Neural cell (in vitro differentiated cells): ENCODE data around the gene HIGD1C. TPM values are rescaled to one million over a fixed set of nuclear protein-coding genes. Genes with fewer than 3 reads are reported as not detected.

Source experiments
- H2AFZ ChIP-seq: fragments of 200-600, 300-800 bp; sonication (generic), shearing (Covaris generic); 2 replicates; pipeline ENCODE4 v1.6.0; 2014; ENCODE audit warnings: low read depth, mild to moderate bottlenecking, antibody characterized with exemption, low read length, moderate library complexity
- H3F3A ChIP-seq: fragments of 200-600 bp; shearing (Covaris generic); 2 replicates; pipeline ENCODE4 v1.6.1; 2016; ENCODE audit warnings: mild to moderate bottlenecking, moderate library complexity, mixed read lengths, antibody characterized with exemption, low read length; ENCODE audit not compliant: insufficient read depth, poor library complexity, severe bottlenecking
- H3K27ac ChIP-seq: fragments of 200-600, 300-800 bp; sonication (generic), shearing (Covaris generic); 2 replicates; pipeline ENCODE4 v1.5.1; 2014; ENCODE audit warnings: mild to moderate bottlenecking, low read length, moderate library complexity
- H3K27me3 ChIP-seq: fragments of 300-800, 200-600 bp; sonication (generic), shearing (Covaris generic); 2 replicates; pipeline ENCODE4 v1.6.0; 2014; ENCODE audit warnings: mild to moderate bottlenecking, low read depth, low read length, moderate library complexity; ENCODE audit not compliant: insufficient read depth
- H3K36me3 ChIP-seq: fragments of 300-800, 200-600 bp; sonication (generic), shearing (Covaris generic); 2 replicates; pipeline ENCODE4 v1.5.1; 2014; ENCODE audit warnings: mild to moderate bottlenecking, antibody characterized with exemption, low read length, moderate library complexity; ENCODE audit not compliant: insufficient read depth
- H3K4me2 ChIP-seq: fragments of 300-800, 200-600 bp; sonication (generic), shearing (Covaris generic); 2 replicates; pipeline ENCODE4 v1.6.0; 2014; ENCODE audit warnings: mild to moderate bottlenecking, low read length
- H3K4me3 ChIP-seq: fragments of 300-800, 200-600 bp; sonication (generic), shearing (Covaris generic); 2 replicates; pipeline ENCODE4 v1.5.1; 2014; ENCODE audit warnings: mild to moderate bottlenecking, low read length, moderate library complexity
- H3K79me2 ChIP-seq: fragments of 200-600 bp; shearing (Covaris generic); replicated peaks from 2 replicates; pipeline ENCODE4 v1.6.0; 2014; ENCODE audit warnings: mild to moderate bottlenecking, low read length, moderate library complexity; ENCODE audit not compliant: insufficient read depth
- H3K9ac ChIP-seq: fragments of 300-800, 200-600 bp; sonication (generic), shearing (Covaris generic); 2 replicates; pipeline ENCODE4 v1.6.1; 2016; ENCODE audit warnings: mild to moderate bottlenecking, low read length, mixed read lengths
- H3K9me2 ChIP-seq: fragments of 200-600 bp; shearing (Covaris generic); 2 replicates; pipeline ENCODE4 v1.6.1; 2016; ENCODE audit warnings: mild to moderate bottlenecking, low read length, mixed read lengths; ENCODE audit not compliant: insufficient read depth
- H3K9me3 ChIP-seq: fragments of 200-600, 300-800 bp; sonication (generic), shearing (Covaris generic); 2 replicates; pipeline ENCODE4 v1.6.1; 2016; ENCODE audit warnings: mild to moderate bottlenecking, mixed run types, low read length, moderate library complexity, mixed read lengths
- H4K20me1 ChIP-seq: fragments of 200-600 bp; shearing (Covaris generic); 2 replicates; pipeline ENCODE4 v1.6.1; 2016; ENCODE audit warnings: mild to moderate bottlenecking, mixed run types; ENCODE audit not compliant: insufficient read depth
- EP300 ChIP-seq: fragments of 450-650 bp; conservative IDR thresholded peaks from 2 replicates; pipeline ENCODE4 v1.6.1; 2014; ENCODE audit warnings: antibody characterized with exemption, mild to moderate bottlenecking, moderate library complexity; ENCODE audit not compliant: poor library complexity, severe bottlenecking
- EZH2 ChIP-seq: fragments of 200-600, 300-800 bp; shearing (Covaris generic), sonication (generic); IDR thresholded peaks from 2 replicates; pipeline ENCODE4 v1.6.1; 2014; ENCODE audit warnings: antibody characterized with exemption, low read length, borderline replicate concordance, mild to moderate bottlenecking; ENCODE audit not compliant: insufficient read depth, poor library complexity, severe bottlenecking
- MXI1 ChIP-seq: fragments of 450-650 bp; conservative IDR thresholded peaks from 2 replicates; pipeline ENCODE4 v1.6.1; 2014; ENCODE audit warnings: antibody characterized with exemption, mild to moderate bottlenecking; ENCODE audit not compliant: poor library complexity, severe bottlenecking
- POLR2AphosphoS5 ChIP-seq: IDR thresholded peaks from 2 replicates; pipeline ENCODE4 v1.6.1; 2012
- RAD21 ChIP-seq: fragments of 450-650 bp; conservative IDR thresholded peaks from 2 replicates; pipeline ENCODE4 v1.6.1; 2014; ENCODE audit warnings: antibody characterized with exemption, mild to moderate bottlenecking, moderate library complexity
- SMC3 ChIP-seq: fragments of 450-650 bp; conservative IDR thresholded peaks from 2 replicates; pipeline ENCODE4 v1.6.1; 2014; ENCODE audit warnings: antibody characterized with exemption, mild to moderate bottlenecking, moderate library complexity; ENCODE audit not compliant: poor library complexity
- TAF1 ChIP-seq: IDR thresholded peaks from 2 replicates; pipeline ENCODE4 v1.6.1; 2012; ENCODE audit warnings: low read depth
- polyA plus RNA-seq: library from polyadenylated mRNA; depleted of rRNA; stranded (reverse); fragments of >200 nt; gene quantifications from 2 replicates; pipeline ENCODE4 v1.2.3, GENCODE V29; 2014
- TF ChIP-seq, protein P1 (sequence below): IDR thresholded peaks from 2 replicates; pipeline ENCODE4 v1.6.1; 2012; ENCODE audit warnings: borderline replicate concordance
- TF ChIP-seq, protein P2 (sequence below): fragments of 450-650 bp; IDR thresholded peaks from 2 replicates; pipeline ENCODE4 v1.5.1; 2014; ENCODE audit warnings: antibody characterized with exemption, mild to moderate bottlenecking, moderate library complexity; ENCODE audit not compliant: poor library complexity, severe bottlenecking

HIGD1C gene
- polyA plus RNA-seq, 1 donor from 2014 or later: not detected

DNA sequence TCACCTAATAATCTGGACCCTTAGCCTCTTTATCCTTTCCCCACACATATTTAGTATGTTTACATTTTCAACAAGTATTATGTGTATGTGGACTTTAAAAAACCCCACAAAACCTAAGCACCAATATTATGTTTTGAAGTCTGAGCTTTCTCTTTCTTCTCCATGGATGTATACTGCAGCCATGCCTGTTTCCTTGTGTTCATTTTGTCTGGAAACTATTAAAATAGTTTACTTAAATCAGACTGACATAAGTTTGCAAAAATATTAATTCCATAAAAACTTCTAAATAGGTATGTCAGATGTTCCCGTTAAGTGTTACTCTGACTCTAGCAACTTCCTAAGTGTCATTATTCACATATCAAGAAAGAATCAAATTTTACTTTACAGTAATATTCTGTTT is 2.9 kb downstream of the HIGD1C start:
- Histone ChIP-seq H2AFZ (no peak overlapping the region), H3K27me3 (no peaks in the 10 kb centered on the region), H3K9me3 (peaks cover 2% of the 10 kb centered on the region), H3K36me3 (no peaks in the 10 kb centered on the region), H3K27ac (no peak overlapping the region), H4K20me1 (no peaks in the 10 kb centered on the region), H3K4me2 (no peak overlapping the region), H3K4me3 (no peak overlapping the region), H3K79me2 (no peaks in the 10 kb centered on the region), H3K9ac (no peak overlapping the region), H3K9me2 (no peaks in the 10 kb centered on the region), H3F3A (no peaks in the 10 kb centered on the region)
- TF ChIP-seq MXI1 (no peak), EP300 (no peak), SMC3 (no peak), POLR2AphosphoS5 (no peak), TAF1 (no peak), EZH2 (no peak), RAD21 (no peak)
- TF ChIP-seq, protein P1, sequence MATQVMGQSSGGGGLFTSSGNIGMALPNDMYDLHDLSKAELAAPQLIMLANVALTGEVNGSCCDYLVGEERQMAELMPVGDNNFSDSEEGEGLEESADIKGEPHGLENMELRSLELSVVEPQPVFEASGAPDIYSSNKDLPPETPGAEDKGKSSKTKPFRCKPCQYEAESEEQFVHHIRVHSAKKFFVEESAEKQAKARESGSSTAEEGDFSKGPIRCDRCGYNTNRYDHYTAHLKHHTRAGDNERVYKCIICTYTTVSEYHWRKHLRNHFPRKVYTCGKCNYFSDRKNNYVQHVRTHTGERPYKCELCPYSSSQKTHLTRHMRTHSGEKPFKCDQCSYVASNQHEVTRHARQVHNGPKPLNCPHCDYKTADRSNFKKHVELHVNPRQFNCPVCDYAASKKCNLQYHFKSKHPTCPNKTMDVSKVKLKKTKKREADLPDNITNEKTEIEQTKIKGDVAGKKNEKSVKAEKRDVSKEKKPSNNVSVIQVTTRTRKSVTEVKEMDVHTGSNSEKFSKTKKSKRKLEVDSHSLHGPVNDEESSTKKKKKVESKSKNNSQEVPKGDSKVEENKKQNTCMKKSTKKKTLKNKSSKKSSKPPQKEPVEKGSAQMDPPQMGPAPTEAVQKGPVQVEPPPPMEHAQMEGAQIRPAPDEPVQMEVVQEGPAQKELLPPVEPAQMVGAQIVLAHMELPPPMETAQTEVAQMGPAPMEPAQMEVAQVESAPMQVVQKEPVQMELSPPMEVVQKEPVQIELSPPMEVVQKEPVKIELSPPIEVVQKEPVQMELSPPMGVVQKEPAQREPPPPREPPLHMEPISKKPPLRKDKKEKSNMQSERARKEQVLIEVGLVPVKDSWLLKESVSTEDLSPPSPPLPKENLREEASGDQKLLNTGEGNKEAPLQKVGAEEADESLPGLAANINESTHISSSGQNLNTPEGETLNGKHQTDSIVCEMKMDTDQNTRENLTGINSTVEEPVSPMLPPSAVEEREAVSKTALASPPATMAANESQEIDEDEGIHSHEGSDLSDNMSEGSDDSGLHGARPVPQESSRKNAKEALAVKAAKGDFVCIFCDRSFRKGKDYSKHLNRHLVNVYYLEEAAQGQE: no peak
- TF ChIP-seq, protein P2, sequence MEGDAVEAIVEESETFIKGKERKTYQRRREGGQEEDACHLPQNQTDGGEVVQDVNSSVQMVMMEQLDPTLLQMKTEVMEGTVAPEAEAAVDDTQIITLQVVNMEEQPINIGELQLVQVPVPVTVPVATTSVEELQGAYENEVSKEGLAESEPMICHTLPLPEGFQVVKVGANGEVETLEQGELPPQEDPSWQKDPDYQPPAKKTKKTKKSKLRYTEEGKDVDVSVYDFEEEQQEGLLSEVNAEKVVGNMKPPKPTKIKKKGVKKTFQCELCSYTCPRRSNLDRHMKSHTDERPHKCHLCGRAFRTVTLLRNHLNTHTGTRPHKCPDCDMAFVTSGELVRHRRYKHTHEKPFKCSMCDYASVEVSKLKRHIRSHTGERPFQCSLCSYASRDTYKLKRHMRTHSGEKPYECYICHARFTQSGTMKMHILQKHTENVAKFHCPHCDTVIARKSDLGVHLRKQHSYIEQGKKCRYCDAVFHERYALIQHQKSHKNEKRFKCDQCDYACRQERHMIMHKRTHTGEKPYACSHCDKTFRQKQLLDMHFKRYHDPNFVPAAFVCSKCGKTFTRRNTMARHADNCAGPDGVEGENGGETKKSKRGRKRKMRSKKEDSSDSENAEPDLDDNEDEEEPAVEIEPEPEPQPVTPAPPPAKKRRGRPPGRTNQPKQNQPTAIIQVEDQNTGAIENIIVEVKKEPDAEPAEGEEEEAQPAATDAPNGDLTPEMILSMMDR: no peak

DNA sequence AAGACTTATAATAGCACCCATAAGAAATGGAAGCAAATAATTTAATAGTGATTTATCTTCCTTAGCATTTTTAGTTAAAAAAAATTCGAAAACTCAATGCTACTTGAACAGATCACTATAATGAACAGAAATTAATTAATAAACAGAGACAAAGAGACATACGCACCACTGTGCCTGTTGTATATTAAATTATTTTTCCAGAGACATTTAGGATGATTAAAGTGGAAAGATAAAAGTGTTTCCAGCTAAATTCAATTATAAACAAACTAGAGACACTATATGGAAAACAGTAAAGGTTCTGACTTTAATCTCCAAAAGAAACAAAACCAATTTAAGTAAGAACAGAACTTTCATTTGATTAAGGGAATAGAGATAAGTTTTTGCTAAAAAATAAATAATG is 3.4 kb downstream of the HIGD1C start:
- H3K27me3 ChIP-seq: no peaks in the 10 kb centered on the region
- TF ChIP-seq TAF1: no peak
- TF ChIP-seq, protein P2: no peak
- no peak for TF ChIP-seq POLR2AphosphoS5
- TF ChIP-seq SMC3: no peak
- TF ChIP-seq EP300: no peak
- TF ChIP-seq EZH2: no peak
- no peak for TF ChIP-seq RAD21
- TF ChIP-seq MXI1: no peak
- TF ChIP-seq, protein P1: no peak

More for the DNA sequence above, 3.4 kb downstream of the HIGD1C start:
- Histone ChIP-seq H3K36me3 (no peaks in the 10 kb centered on the region), H3K9ac (no peak overlapping the region), H3F3A (no peaks in the 10 kb centered on the region), H3K9me3 (peaks cover 2% of the 10 kb centered on the region), H3K4me3 (no peak overlapping the region), H3K27ac (no peak overlapping the region), H3K79me2 (no peaks in the 10 kb centered on the region), H2AFZ (no peak overlapping the region), H4K20me1 (no peaks in the 10 kb centered on the region), H3K4me2 (no peak overlapping the region), H3K9me2 (no peaks in the 10 kb centered on the region)
